ENCODE data around the gene HTATIP2. TPM values are rescaled to one million over a fixed set of nuclear protein-coding genes. Genes with fewer than 3 reads are reported as not detected.

The HTATIP2 gene
- total RNA-seq, 3 donors from 2014 or later, result 39.7 to 55.8 (median 41.4) TPM

DNA sequence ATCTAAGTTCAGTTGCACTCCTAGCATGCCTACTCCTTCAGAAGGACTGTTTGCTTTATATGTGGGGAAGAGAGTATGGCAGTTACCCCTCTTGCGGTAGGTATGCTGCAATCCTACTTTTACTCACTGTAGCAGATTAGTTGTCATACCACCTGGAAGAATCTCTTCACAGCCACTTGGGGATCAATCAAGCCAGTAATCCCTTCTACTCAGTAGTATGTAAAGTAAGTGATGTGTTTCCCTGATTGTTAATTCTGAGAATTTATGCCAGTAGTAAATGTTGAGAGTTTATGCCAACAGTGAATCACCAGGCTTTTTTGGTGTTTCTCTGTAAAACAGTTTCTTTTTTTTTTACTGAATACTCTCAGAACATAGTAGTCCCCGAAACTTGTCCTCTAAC is 58.4 kb downstream of the HTATIP2 start:
- TF ChIP-seq CTCF (IDR thresholded peaks at IDR 0.05), result no peak
- no peak for TF ChIP-seq POLR2A (IDR thresholded peaks at IDR 0.05)
- no peak for TF ChIP-seq POLR2AphosphoS5 (IDR thresholded peaks at IDR 0.05)
- no peaks in the 10 kb centered on the region for H3K27me3 ChIP-seq
- H3K9me3 ChIP-seq, result no peaks in the 10 kb centered on the region
- no peaks in the 10 kb centered on the region for H3K36me3 ChIP-seq
- intact Hi-C loops (cut with DNase I; ENCODE audit: low total_unique reads), result no loop called here
- H3K27ac ChIP-seq, result no peak overlapping the region
- no peak overlapping the region for H3K4me3 ChIP-seq
- H3K4me1 ChIP-seq, result no peaks in the 10 kb centered on the region
- no peak for DNase-seq (ENCODE audit: low spot score in 2 of 2)

- H3K4me3 ChIP-seq, result no peak overlapping the region
- no peaks in the 10 kb centered on the region for H3K4me1 ChIP-seq
- TF ChIP-seq POLR2A (IDR thresholded peaks at IDR 0.05), result no peak
- no peak for TF ChIP-seq CTCF (IDR thresholded peaks at IDR 0.05)
- TF ChIP-seq POLR2AphosphoS5 (IDR thresholded peaks at IDR 0.05), result no peak
- no peaks in the 10 kb centered on the region for H3K36me3 ChIP-seq
- H3K27me3 ChIP-seq, result no peaks in the 10 kb centered on the region
- H3K27ac ChIP-seq, result peak overlapping the region in 1 of 2 donors; percentile 12
- no peak for DNase-seq (ENCODE audit: low spot score in 2 of 2)
- intact Hi-C loops (cut with DNase I; ENCODE audit: low total_unique reads), result no loop called here
- no peaks in the 10 kb centered on the region for H3K9me3 ChIP-seq
Measured at GRCh38 chr11:20429216-20429615, 65.7 kb downstream of the HTATIP2 start.

Other genes starting within 250 kb of the HTATIP2 start
- gene DBX1, start 203.2 kb upstream of the HTATIP2 start, total RNA-seq, result not detected
- 10 to 100 TPM; 14.9 to 26.2 (median 18.4) TPM for gene PRMT3, start 24.0 kb downstream of the HTATIP2 start, total RNA-seq
- not detected for gene SLC6A5, start 235.9 kb downstream of the HTATIP2 start, total RNA-seq